HuH-7.5 (cell line): ENCODE data around the gene TBC1D22B.
"Not testable (repeated sequence)": the region's sequence is repeated elsewhere in the genome, so short reads cannot be mapped to it uniquely, and the experiment has no call there.

Source experiments
- DNase-seq: peaks from one replicate; pipeline ENCODE4 v3.0.0; 2011; ENCODE audit warnings: low spot score

Gene TBC1D22B

DNA sequence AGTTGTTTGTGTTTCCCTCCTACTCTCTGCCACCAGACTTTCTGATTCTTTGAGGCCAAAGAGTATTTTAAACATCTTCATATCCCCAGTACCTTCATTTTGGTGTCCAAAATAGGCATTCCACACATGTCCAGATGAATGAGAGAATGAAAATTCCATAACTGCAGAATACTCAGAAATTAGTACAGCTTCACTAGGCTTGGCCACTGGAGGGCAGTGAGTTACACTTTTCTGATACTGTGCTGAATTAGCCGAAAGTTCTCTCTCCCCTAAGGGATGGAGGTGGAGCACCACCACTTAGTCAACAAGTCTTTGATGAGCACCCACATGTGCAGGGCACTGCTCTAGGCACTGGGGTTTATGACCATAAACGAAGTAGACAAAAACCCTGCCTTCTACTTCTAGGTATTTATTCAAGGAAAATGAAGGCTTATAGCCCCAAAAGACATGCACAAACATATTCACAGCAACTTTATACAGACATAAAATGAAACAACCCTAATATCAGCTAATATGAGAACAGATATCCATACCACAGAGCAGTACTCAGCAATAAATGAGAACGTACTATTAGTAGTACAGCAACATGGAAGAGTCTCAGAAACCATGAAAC lies 46.4 kb downstream of the TBC1D22B start:
- peak; percentile 12 for DNase-seq

GRCh38 chr6:37304766-37305165 lies 47.2 kb downstream of the TBC1D22B start:
- no peak for DNase-seq

GRCh38 chr6:37305841-37306425 lies 48.4 kb downstream of the TBC1D22B start:
- no peak for DNase-seq

GRCh38 chr6:37306624-37307222 lies 49.2 kb downstream of the TBC1D22B start:
- no peak for DNase-seq

DNA sequence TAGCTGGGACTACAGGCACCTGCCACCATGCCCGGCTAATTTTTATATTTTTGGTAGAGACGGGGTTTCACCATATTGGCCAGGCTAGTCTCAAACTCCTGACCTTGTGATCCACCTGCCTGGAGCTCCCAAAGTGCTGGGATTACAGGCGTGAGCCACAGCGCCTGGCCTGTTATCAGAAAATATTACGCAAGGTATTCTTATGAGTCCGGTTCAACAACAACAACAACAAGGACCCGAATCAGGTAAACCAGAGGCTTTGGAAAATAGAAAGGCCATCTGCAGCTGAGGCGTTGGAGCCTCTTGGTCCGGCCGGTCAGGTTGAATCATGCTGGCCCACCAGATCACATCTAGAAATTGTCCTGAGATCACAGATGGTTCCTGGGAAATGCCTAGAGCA lies 49.9 kb downstream of the TBC1D22B start:
- not testable (repeated sequence) for DNase-seq

- DNase-seq = no peak
Measured at GRCh38 chr6:37308069-37308815, 50.7 kb downstream of the TBC1D22B start.

GRCh38 chr6:37309046-37309445 lies 51.5 kb downstream of the TBC1D22B start:
- no peak for DNase-seq

DNA sequence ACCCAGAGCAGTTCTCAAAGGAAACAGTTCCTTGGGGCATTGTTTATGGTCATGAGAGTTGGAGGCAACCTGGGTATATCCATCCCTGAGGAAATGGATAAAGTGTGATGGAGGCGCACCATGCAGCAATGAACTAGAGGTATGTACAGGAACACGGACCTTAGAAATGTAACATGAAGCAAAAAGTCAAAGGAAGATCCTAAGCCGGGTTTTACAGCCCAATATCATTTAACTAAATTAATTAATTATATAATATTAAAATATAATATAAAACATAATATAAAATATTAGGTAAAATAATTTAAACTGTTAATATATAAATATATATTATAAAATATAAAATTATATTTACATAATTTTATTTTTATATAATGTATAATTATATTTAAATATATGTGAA lies 52.1 kb downstream of the TBC1D22B start:
- DNase-seq = no peak

GRCh38 chr6:37310966-37311365 lies 53.4 kb downstream of the TBC1D22B start:
- no peak for DNase-seq

- DNase-seq = no peak
Measured at GRCh38 chr6:37311741-37312473, 54.3 kb downstream of the TBC1D22B start.

- DNase-seq = no peak
Measured at GRCh38 chr6:37313723-37314486, 56.3 kb downstream of the TBC1D22B start.

DNA sequence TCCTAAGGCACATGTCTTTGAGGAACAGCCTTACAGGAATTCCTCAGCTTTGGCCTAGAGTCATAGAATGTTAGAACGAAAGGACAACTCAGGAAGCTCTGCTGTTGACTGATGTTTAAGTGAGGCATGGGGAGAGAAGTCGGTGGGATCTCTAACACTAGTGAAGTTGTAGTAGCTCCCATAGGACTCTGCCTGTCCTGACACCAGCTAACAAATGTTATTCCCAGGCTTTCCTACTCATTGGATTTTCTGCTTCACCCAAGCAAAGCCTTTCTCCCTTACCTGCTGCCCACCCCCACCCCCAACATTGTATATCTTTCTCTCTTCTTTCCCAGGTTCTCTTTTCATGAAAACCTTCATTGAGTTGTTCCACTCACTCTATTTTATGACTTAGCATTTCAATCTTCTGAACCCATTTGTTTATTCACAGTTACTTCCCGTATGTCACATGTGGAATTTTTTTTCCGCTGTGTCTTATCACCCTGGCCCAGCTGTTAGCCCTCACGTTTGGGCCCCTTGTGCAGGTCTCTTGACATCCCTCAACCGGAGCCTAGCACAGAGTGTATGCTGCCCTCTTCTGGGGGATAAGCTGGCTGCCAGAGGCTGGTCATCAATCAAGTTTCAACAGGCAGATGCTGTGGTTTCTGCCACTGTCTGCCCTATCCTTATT lies 57.0 kb downstream of the TBC1D22B start:
- peak; percentile 22 for DNase-seq

DNA sequence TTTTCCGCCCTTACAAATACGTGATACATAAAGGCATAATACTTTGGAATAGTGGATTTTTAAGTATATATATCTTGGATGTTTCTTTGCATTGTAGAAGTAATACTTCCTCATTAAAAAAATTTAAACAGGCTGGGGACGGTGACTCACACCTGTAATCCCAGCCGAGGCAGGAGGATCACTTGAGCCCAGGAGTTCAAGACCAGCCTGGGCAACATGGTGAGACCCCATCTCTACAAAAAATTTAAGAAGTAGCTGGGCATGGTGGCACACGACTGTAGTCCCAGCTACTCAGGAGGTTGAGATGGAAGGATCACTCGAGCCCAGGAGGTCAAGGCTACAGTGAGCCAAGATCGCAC lies 57.6 kb downstream of the TBC1D22B start:
- no peak for DNase-seq

GRCh38 chr6:37316071-37316470 lies 58.5 kb downstream of the TBC1D22B start:
- no peak for DNase-seq

GRCh38 chr6:37317312-37318038 lies 59.9 kb downstream of the TBC1D22B start:
- DNase-seq = no peak

GRCh38 chr6:37319156-37319555 lies 61.6 kb downstream of the TBC1D22B start:
- no peak for DNase-seq

- DNase-seq = no peak
Measured at GRCh38 chr6:37319856-37320480, 62.4 kb downstream of the TBC1D22B start.

GRCh38 chr6:37320646-37321045 lies 63.1 kb downstream of the TBC1D22B start:
- no peak for DNase-seq

- DNase-seq = no peak
Measured at GRCh38 chr6:37321101-37321500, 63.5 kb downstream of the TBC1D22B start.
